ENCODE data around the gene MED20. TPM values are rescaled to one million over a fixed set of nuclear protein-coding genes. Genes with fewer than 3 reads are reported as not detected.

Gene MED20
- total and polyA plus RNA-seq, 2 of the 8 experiments (the other 6 are each of a cell fraction or from before 2014, with no cell fraction given) = 38.7 to 51.8 TPM

- DNase-seq (ENCODE audit: low read depth in 1 of 2, low spot score in 2 of 2) = no peak
- peaks cover 6 to 26% (median 21%) of the 10 kb centered on the region in 4 experiments for H3K4me1 ChIP-seq (replicated peaks in 1 of 4; ENCODE audit: control insufficient read depth in 3 of 4, insufficient read depth in 4 of 4, low read length in 3 of 4)
- H3K18ac ChIP-seq (ENCODE audit: extremely low read depth, low read length) = no peak overlapping the region
- no peaks in the 10 kb centered on the region for H3K9me3 ChIP-seq (ENCODE audit: insufficient read depth in 2 of 2, low read depth in 1 of 2, low read length in 1 of 2)
- H2BK5ac ChIP-seq (ENCODE audit: low read depth, low read length) = no peak overlapping the region
- no peak overlapping the region for H3K4me2 ChIP-seq (ENCODE audit: insufficient read depth in 1 of 2, low read depth in 2 of 2, low read length in 2 of 2)
- H3K4ac ChIP-seq (replicated peaks; ENCODE audit: insufficient read length, low read depth, low read length) = no peak overlapping the region
- no peaks in the 10 kb centered on the region for H4K20me1 ChIP-seq (replicated peaks in 1 of 2; ENCODE audit: control insufficient read depth in 1 of 2, insufficient read depth in 2 of 2, low read length in 2 of 2)
- no peak overlapping the region for H2AK5ac ChIP-seq (ENCODE audit: low read depth, low read length)
- no peaks in the 10 kb centered on the region for H3K27me3 ChIP-seq (replicated peaks in 1 of 4; ENCODE audit: control insufficient read depth in 3 of 4, extremely low read depth in 1 of 4, insufficient read depth in 3 of 4, low read length in 3 of 4)
- no peak overlapping the region for H3K27ac ChIP-seq (ENCODE audit: low read depth, low read length)
- H3K56ac ChIP-seq (replicated peaks; ENCODE audit: insufficient read length, low read depth, low read length) = no peak overlapping the region
- no peak overlapping the region for H2AFZ ChIP-seq (ENCODE audit: low read length)
- H3K23ac ChIP-seq (ENCODE audit: insufficient read length) = no peak overlapping the region
- H2BK20ac ChIP-seq (ENCODE audit: low read length) = no peak overlapping the region
- no peak overlapping the region for H4K8ac ChIP-seq (ENCODE audit: extremely low read depth, insufficient read depth, low read length)
- no peak overlapping the region for H4K91ac ChIP-seq (replicated peaks; ENCODE audit: insufficient read length, low read length)
- ChIA-PET CTCF (ENCODE audit: partially characterized antibody) (interaction anchor here (1.2 to 13.7 kb wide), 2 partner anchors 10 to 101 kb away, joined by 4 to 219 read pairs; no protein-coding TSS in a partner anchor), POLR2A (ENCODE audit: partially characterized antibody) (interaction anchor here (1.8 to 16.6 kb wide), 3 partner anchors 17 to 102 kb away, joined by 4 to 235 read pairs (median 157); partner anchors contain the start of genes BYSL, MED20 and TAF8)
- H3K23me2 ChIP-seq (ENCODE audit: low read depth, low read length) = peaks cover 17% of the 10 kb centered on the region
- no peak for FAIRE-seq
- H3K79me2 ChIP-seq (ENCODE audit: control insufficient read depth in 1 of 2, insufficient read depth in 2 of 2, low read length in 2 of 2) = no peaks in the 10 kb centered on the region
- no peak overlapping the region for H3K9ac ChIP-seq (replicated peaks in 1 of 4; ENCODE audit: extremely low read depth in 1 of 4, low read depth in 3 of 4, low read length in 3 of 4)
- no peak overlapping the region for H4K5ac ChIP-seq (ENCODE audit: insufficient read length, low read depth, low read length)
- no peak overlapping the region for H3K4me3 ChIP-seq (ENCODE audit: extremely low read depth in 1 of 4, insufficient read depth in 2 of 4, low read depth in 3 of 4, low read length in 4 of 4)
- no peak overlapping the region for H2BK15ac ChIP-seq (ENCODE audit: low read length)
- H3K79me1 ChIP-seq (ENCODE audit: low read depth, low read length) = no peaks in the 10 kb centered on the region
- H2BK120ac ChIP-seq (replicated peaks; ENCODE audit: low read depth, low read length) = no peak overlapping the region
- H3K14ac ChIP-seq (ENCODE audit: insufficient read length) = no peak overlapping the region
- H3K36me3 ChIP-seq (ENCODE audit: control insufficient read depth in 2 of 4, insufficient read depth in 4 of 4, low read length in 3 of 4) = no peaks in the 10 kb centered on the region
- no peak overlapping the region for H2BK12ac ChIP-seq (ENCODE audit: low read depth, low read length)
- TF ChIP-seq TAF1 (IDR thresholded peaks at IDR 0.05; ENCODE audit: low read depth, low read length) (no peak), POLR2AphosphoS5 (IDR thresholded peaks at IDR 0.05; ENCODE audit: low read depth, low read length) (no peak), SRF (IDR thresholded peaks at IDR 0.05; ENCODE audit: low read depth, low read length) (no peak), JUND (IDR thresholded peaks at IDR 0.05; ENCODE audit: low read length) (no peak), KDM1A (IDR thresholded peaks at IDR 0.05; ENCODE audit: borderline replicate concordance, low read length) (no peak), SAP30 (IDR thresholded peaks at IDR 0.05; ENCODE audit: insufficient read depth, insufficient replicate concordance, low read length) (no peak), EGR1 (IDR thresholded peaks at IDR 0.05; ENCODE audit: borderline replicate concordance, low read depth, low read length) (no peak), EP300 (IDR thresholded peaks at IDR 0.05; ENCODE audit: borderline replicate concordance in 1 of 2, low read depth in 2 of 2, low read length in 2 of 2) (no peak), ZNF274 (IDR thresholded peaks at IDR 0.05; ENCODE audit: borderline replicate concordance, extremely low read depth, low read length) (no peak), KDM5A (IDR thresholded peaks at IDR 0.05; ENCODE audit: low read length) (no peak), BACH1 (IDR thresholded peaks at IDR 0.05; ENCODE audit: low read length) (no peak)
- TF ChIP-seq, protein P1, sequence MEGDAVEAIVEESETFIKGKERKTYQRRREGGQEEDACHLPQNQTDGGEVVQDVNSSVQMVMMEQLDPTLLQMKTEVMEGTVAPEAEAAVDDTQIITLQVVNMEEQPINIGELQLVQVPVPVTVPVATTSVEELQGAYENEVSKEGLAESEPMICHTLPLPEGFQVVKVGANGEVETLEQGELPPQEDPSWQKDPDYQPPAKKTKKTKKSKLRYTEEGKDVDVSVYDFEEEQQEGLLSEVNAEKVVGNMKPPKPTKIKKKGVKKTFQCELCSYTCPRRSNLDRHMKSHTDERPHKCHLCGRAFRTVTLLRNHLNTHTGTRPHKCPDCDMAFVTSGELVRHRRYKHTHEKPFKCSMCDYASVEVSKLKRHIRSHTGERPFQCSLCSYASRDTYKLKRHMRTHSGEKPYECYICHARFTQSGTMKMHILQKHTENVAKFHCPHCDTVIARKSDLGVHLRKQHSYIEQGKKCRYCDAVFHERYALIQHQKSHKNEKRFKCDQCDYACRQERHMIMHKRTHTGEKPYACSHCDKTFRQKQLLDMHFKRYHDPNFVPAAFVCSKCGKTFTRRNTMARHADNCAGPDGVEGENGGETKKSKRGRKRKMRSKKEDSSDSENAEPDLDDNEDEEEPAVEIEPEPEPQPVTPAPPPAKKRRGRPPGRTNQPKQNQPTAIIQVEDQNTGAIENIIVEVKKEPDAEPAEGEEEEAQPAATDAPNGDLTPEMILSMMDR (IDR thresholded peaks at IDR 0.05; ENCODE audit: control extremely low read depth in 1 of 3, insufficient read depth in 1 of 3, low read depth in 1 of 3, low read length in 3 of 3) = no peak
Observed at GRCh38 chr6:41943456-41943855, 22.5 kb upstream of the MED20 start.
